ENCODE results near the gene ING4. TPM values are rescaled to one million over a fixed set of nuclear protein-coding genes. Genes with fewer than 3 reads are reported as not detected.
A peak's percentile ranks its signal among the peaks of the same experiment; 100 is the strongest.

The ING4 gene
- 20.1 TPM in 2 replicates for total RNA-seq (2021)
- long read RNA-seq, transcript ING4-204 (7 exons, 602 nt): minor isoform, 6 of 138 reads
- long read RNA-seq, transcript ING4-202 (8 exons, 1,393 nt): minor isoform, 22 of 138 reads
- long read RNA-seq, transcript ING4-203 (8 exons, 741 nt): minor isoform, 17 of 138 reads
- long read RNA-seq, transcript ING4-201 (8 exons, 1,709 nt): major isoform, 42 of 138 reads
- long read RNA-seq, partial matches to known transcripts: 1 of 138 reads
- long read RNA-seq, other reads (novel, unspliced or antisense): 40 of 138 reads

GRCh38 chr12:6662906-6663742 lies at the start of gene ING4:
Gene ING4 (minus strand): TSS chr12:6663119. CDS start chr12:6663101, 18 bp downstream.
- Histone ChIP-seq H4K5ac (ENCODE audit: insufficient read length, low read depth, low read length) (peak within 1 kb of the TSS; percentile 36), H2BK12ac (ENCODE audit: insufficient read length, low read depth, low read length) (no peak within 1 kb of the TSS), H2BK5ac (ENCODE audit: insufficient read length, low read length) (no peak within 1 kb of the TSS), H3K9me3 (ENCODE audit: control insufficient read depth, low read depth, low read length) (no peaks in the 10 kb centered on the region), H3K56ac (ENCODE audit: insufficient read length, low read depth, low read length) (no peak within 1 kb of the TSS), H3K23ac (ENCODE audit: insufficient read length, low read depth, low read length) (no peak within 1 kb of the TSS), H4K20me1 (ENCODE audit: control insufficient read depth, insufficient read depth, insufficient read length) (no peaks in the 10 kb centered on the region), H3K4me1 (ENCODE audit: insufficient read depth, low read length) (no peaks in the 10 kb centered on the region), H3K27ac (ENCODE audit: insufficient read length, low read depth, low read length) (no peak within 1 kb of the TSS), H3K9ac (ENCODE audit: extremely low read depth, insufficient read length, low read length) (peak within 1 kb of the TSS; percentile 89), H3K23me2 (ENCODE audit: insufficient read length, low read depth, low read length, poor library complexity, severe bottlenecking) (peaks cover 4% of the 10 kb centered on the region), H3K18ac (ENCODE audit: insufficient read length, low read depth, low read length) (peak within 1 kb of the TSS; percentile 71), H3K14ac (ENCODE audit: insufficient read depth, low read length) (peak within 1 kb of the TSS; percentile 76), H3K27me3 (ENCODE audit: insufficient read depth, low read length) (no peaks in the 10 kb centered on the region), H2AFZ (ENCODE audit: low read length) (no peak within 1 kb of the TSS), H3T11ph (ENCODE audit: low read length) (no peak within 1 kb of the TSS), H4K8ac (replicated peaks; ENCODE audit: insufficient read length, low read depth, low read length) (no peak within 1 kb of the TSS), H3K79me1 (ENCODE audit: insufficient read depth, low read depth, low read length, poor library complexity, severe bottlenecking) (no peaks in the 10 kb centered on the region), H3K4ac (ENCODE audit: low read depth, low read length) (no peak within 1 kb of the TSS), H3K4me2 (ENCODE audit: insufficient read depth, insufficient read length, low read length) (peak within 1 kb of the TSS; percentile 88), H2BK120ac (ENCODE audit: low read depth, low read length, poor library complexity, severe bottlenecking) (no peak within 1 kb of the TSS), H3K79me2 (ENCODE audit: insufficient read depth, low read length) (no peaks in the 10 kb centered on the region), H4K91ac (ENCODE audit: insufficient read length, low read depth, low read length) (no peak within 1 kb of the TSS), H2BK15ac (ENCODE audit: low read depth, low read length) (no peak within 1 kb of the TSS), H2BK20ac (ENCODE audit: low read depth, low read length, poor library complexity, severe bottlenecking) (no peak within 1 kb of the TSS), H2AK5ac (ENCODE audit: insufficient read length, low read length) (no peak within 1 kb of the TSS)
- H3K4me1 Mint-ChIP-seq: peaks cover 10% of the 10 kb centered on the region in 2 experiments
- no peak for TF ChIP-seq CTCF (conservative IDR thresholded peaks at IDR 0.05)
- H3K36me3 Mint-ChIP-seq (ENCODE audit: insufficient read depth in 1 of 3, low read depth in 3 of 3): peaks cover 11 to 25% (median 19%) of the 10 kb centered on the region in 3 experiments
- no CpG with 5 or more reads among the region's 37 CpGs for whole genome bisulfite sequencing (ENCODE audit: extremely low coverage, insufficient read length, low lambda C conversion rate)
- peak within 1 kb of the TSS; percentile 94 to 96 for H3K4me3 Mint-ChIP-seq
- DNase-seq: peak; percentile 100
- no peaks in the 10 kb centered on the region for H3K27me3 Mint-ChIP-seq (ENCODE audit: low read depth)
- peak within 1 kb of the TSS; percentile 96 to 99 (median 98) for H3K27ac Mint-ChIP-seq
- H3K9me3 Mint-ChIP-seq: no peaks in the 10 kb centered on the region

All from H9 (cell line).